Measurements from ENCODE around the gene TMEM82.
A peak's percentile ranks its signal among the peaks of the same experiment; 100 is the strongest.
"Not testable (repeated sequence)": the region's sequence is repeated elsewhere in the genome, so short reads cannot be mapped to it uniquely, and the experiment has no call there.

The TMEM82 gene

DNA sequence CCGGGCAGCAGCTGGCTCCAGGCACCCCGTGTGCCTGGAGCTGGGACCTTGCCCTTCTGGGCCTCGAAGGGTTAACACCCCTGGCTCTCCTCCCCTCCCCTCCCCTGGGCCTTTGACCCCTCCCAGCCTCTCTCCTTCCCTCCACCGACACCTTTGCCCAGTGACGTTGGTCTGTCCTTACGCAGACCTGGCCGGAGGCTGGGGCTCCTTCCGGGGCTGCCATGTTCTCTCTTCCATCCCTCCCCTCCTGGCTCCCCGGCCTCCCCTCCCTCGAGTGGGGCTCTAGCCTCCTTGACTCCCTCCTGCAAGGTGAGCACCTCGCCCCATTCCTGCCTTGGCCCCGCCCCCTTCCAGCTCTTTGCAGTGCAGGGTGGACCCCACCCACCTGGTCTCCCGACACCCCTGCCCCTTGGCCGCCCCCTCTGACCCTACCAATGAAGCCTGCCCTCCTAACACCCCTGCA, at the start of gene TMEM82:
Gene TMEM82 (plus strand): TSS at position 161 of the 463 bp plus-strand sequence. CDS start 61 bp downstream, at position 222.
- no peak for DNase-seq

DNA sequence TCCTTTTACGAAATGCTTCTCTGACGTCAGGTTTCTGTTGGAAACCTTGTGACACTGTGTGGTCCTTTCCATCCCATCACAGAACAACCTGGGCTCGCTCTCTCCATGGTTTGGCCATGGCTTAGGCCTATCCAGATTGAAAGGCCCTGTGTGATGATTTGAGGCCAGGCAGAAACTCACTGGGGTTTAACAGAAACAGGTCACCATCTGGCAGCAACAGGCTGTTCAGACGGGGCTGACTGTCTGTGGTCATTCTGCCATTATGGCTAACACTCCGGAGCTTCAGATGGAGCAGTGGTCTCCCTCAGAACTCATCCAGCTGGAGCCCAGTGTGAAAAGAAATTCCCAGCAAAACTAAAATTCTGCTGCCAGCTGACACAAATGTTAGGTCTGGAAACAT, 48.9 kb upstream of the TMEM82 start:
- DNase-seq: no peak

DNA sequence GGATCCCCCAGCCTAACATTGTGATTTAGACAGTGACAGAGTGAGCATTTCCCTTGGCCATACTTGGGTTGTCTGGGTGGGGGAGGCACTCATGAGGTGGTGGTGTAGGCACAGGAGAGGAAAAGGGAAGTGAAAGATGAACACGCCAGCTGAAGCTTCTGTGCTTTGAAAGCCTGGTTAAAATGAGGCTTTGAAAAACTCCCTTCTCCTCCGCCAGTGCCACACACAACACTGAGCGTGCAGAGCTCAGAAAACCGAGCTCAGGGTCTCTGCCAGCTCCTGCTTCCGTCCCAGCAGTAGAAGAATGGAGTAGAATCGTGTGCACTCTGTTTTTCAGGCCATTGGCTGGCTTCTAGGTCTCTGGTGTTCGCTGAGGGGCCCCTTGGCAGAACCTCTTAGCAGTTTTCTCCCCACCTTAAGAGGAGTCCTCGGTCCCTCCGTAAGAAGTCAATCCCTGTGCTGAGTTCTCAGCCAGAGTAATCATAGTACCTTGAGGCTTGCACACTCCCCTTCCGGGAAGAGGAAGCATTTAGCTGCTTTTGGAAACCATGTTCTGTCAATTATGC, 45.3 kb upstream of the TMEM82 start:
- DNase-seq: peak; percentile 32 to 47

DNA sequence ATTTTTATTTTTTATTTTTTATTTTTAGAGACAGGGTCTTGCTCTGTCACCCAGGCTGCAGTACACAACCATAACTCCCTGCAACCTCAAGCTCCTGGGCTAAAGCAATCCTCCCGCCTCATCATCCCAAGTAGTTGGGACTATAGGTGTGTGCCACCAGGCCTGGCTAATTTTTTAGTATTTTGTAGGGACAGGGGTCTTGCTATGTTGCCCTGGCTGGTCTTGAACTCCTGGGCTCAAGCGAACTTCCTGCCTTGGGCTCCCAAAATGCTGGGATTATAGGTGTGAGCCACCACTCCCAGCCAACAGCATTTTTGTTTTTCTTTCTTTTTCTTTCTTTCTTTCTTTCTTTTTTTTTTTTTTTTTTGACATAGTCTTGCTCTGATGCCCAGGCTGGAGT, 44.1 kb upstream of the TMEM82 start:
- no peak for DNase-seq

DNA sequence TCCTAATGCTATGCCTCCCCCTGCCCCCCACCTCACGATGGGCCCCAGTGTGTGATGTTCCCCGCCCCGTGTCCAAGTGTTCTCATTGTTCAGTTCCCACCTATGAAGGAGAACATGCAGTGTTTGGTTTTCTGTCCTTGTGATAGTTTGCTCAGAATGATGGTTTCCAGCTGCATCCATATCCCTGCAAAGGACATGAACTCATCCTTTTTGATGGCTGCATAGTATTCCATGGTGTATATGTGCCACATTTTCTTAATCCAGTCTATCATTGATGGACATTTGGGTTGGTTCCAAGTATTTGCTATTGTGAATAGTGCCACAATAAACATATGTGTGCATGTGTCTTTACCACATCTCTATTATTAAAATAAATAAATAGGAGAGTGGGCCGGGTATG, 43.0 kb upstream of the TMEM82 start:
- DNase-seq: not testable (repeated sequence)

DNA sequence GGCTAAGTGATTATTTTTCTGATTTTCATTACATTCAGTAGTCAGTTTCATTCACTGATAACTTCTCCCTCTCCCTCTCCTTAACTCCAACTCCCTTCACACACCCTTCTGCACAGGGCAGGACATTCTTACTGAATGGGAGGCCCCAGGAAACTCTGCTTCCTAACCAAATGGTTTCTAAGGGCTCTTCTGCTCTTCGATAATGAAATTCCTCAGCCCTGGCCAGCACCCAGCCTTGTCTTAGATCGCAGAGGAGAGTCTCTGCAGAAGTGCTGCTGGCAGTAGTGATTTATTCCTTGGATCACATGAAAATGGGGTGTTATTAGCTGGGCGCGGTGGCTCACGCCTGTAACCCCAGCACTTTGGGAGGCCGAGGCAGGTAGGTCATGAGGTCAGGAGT, 41.8 kb upstream of the TMEM82 start:
- DNase-seq: no peak

DNA sequence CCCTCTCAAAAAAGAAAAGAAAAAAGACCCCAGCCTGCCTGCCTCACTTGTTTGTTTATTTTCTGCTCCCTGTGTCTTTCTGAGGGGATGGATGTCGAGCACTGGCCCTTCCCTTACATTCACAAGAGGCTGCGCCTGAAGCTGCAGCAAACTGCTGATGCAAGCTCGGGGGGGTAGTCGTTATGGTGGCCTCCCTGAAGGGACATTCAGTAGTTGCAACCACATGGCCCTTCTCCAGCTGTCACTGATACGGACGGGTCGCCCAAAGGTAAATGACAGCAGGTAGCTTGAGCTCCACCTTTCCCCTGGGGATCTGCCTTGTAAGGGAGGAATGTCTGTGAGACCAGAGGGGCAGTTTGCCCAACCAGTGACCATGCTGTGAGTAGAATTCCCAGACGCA, 40.5 kb upstream of the TMEM82 start:
- no peak for DNase-seq

DNA sequence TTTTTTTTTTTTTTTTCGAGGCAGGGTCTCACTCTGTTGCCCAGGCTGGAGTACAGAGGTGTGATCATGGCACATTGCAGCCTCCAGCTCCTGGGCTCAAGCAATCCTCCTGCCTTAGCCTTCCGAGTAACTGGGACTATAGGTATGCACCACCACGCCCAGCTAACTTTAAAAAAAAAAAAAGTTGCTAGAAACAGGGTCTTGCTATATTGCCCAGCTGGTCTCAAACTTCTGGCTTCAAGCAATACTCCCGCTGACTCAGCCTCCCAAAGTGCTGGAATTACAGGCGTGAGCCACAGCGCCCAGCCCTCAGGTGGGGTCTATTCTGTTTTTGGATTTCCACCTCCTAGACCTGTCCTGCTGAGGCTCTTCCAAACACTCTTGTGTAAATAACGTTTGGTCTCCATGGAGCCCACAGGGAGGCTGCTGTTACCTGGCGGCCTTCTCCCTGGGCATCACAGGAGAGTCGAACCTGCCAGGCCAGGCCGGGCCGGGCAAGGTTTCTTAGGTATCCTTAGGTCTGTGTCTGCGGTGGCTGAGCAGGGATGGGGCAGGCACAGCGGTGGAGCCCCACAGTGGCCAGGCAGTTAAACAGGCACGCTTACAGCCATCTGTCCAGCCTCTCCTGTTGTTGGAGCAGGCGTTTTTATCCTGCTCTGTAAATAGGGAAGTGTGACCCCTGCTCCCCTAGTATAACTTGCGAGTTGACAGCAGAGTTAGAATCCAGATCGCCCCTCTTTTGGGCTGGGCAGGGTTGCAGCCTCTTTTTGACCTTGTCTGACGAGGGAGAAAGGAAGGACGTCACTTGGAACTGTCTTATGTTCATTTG, 39.4 kb upstream of the TMEM82 start:
- no peak for DNase-seq

DNA sequence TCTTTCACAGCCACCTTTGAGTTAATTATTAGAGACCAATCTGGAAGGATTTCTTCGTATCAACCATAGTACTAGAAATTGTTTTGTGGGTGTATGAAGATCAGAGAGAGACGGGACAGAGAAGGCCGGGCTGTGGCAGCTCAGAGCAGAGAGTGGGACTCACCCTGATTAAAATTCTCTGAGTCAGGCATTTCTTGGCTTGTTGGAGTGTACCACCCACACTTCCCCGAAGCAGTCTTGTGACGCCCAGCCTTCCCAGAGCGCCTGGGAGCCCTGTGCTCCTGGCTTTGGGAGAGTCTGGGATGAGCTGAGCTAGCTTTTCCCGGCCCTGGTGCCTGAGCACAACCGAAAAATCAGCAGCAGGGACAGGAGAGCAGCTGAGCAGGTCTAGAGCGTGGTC, 38.7 kb upstream of the TMEM82 start:
- no peak for DNase-seq

DNA sequence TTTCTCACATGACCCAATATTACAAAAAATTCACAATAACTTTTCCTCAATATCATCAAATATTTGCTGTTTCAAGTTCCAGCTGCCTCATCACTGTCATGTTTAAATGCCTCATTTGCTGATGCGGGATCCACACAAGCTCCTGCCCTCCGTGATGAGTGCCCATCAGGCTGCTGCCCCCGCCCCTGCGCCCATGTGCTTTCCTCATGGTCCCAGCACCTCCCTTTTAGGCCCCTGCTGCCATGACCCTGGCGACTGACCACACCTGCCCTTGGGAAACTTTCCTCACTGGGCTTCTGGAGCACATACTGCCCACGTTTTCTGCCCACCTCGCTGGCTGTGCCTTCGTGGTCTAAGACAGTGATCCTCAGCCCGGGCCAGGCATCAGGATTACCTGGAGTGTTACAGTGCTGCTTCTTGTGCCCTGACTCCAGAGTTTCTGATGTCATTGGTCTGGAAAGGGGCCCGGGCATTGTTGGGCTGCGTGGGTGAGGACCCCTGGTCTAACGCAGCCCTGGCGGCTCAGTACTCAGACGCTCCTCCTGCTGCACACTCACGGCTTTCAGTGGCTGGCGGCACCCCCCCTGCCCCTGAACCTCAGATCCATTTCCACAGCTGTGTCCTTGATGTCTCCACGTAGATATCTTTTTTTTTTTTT, 37.6 kb upstream of the TMEM82 start:
- no peak for DNase-seq

DNA sequence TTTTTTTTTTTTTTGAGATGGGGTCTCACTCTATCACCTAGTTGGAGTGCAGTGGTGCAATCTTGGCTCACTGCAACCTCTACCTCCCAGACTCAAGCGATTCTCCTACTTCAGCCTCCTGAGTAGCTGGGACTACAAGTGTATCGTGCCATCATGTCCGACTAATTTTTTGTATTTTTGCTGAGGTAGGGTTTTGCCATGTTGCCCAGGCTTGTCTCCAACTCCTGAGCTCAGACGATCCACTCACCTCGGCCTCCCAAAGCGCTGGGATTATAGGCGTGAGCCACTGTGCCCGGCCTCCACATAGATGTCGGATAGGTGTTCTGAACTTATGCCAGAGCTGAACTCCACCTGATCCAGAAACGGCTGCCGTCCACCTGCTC, 37.1 kb upstream of the TMEM82 start:
- no peak for DNase-seq

DNA sequence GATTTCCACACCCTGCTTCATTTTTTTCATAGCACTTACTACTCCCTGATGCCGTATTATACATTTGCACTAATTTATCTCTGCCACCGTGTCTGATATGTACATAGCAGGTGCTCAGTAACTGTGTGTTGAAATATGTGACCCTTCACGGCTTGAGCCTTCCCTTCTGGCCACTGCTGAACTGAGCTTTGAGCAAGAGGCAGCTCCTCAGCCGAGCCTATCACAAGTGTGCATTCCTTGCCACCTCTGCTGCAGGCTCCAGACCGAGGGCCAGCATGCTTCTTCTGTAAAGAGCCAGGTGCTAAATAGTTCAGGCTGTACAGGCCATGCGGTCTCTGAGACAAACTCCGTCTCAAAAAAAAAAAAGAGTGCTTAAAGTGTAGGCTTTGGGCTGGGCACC, 35.5 kb upstream of the TMEM82 start:
- DNase-seq: no peak

DNA sequence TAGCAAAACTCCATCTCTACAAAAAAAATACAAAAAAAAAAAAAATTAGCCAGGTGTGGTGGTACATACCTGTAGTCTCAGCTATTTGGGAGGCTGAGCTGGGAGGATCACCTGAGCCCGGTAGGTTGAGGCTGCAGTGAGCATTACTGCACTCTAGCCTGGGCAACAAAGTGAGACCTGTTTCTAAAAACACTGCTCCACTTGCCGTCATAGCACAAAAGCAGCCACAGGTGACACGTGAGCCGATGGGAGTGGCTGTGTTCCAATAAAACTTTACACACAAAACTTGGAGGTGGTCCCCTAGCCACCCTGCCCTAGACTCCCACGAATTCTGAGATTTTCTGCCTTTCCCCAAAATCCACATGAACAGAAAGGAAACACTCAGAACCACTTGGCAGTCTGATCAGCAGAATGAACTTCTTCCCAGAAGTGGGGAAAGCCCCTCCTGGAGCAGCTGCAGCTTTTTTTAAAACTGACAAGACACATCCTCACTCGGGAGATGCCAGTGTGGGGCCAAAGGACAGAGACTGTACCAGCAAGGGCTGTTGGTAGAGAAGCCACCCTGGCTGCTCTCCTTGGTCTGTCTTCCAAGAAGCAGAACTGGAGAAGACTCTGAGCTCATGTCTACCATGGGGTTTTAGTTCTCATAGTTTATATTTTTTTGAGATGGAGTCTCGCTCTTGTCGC, 34.9 kb upstream of the TMEM82 start:
- DNase-seq: no peak

DNA sequence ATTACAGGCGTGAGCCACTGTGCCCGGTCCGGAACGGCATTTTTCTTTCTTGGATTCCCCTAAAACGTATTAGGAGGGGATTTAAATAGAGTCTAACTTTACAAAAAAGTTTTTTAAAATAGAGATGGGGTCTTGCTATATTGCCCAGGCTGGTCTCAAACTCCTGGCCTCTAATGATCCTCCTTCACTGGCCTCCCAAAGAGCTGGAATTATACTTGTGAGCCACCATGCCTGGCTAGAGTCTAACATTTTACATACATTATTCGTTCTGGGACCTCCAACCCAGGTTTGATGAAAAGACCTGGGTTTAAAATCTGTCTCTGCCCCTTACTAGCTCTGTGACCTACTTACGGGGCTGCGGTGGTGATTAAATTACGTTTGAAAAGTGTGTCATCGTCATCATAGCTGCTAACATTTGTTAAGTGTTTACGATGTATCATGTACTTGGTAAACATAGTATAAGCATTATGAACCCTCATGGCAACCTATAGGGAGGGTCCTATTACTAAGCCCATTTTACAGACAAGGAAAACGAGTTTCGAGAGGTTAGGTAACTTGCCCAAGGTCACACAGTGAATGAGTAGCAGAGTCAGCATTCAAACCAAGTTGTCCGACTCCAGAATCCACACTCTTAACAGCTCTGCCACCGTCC, 33.7 kb upstream of the TMEM82 start:
- DNase-seq: no peak

DNA sequence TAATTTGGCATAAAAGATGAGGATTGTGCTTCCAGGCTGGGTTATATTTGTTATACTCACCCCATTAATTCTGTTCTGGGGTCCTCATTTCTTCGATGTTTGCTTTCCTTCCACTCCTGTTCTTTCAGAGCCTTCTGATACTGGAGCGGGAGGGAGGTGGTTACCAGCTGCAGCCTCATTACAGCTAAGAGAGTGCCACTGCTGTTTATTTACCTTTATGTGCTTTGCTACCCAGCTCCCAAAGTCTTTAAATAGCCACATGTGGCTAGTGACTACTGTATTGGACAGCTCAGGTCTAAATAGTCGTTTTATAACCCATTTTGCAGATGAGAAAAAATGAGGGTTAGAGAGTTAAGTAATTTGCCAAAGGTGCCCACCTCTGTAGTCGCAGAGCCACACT, 33.1 kb upstream of the TMEM82 start:
- DNase-seq: no peak

DNA sequence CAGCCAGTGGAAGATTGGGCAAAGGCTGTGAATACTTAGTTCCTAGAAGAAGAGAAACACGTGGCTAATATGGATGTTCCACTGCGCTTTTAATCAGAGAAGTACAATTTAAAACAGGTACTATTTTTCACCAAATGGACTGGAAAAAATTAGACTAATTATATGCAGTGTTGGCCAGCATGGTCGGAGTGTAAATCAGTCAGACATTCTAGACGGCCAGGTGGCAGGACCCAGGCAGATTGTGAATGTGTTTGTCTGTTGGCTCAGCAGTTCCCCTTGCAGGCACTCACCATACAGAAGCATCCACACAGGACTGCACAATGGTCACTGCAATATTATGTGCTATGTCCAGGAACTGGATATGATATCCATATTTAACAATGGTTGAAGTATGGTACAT, 30.1 kb upstream of the TMEM82 start:
- DNase-seq: no peak

DNA sequence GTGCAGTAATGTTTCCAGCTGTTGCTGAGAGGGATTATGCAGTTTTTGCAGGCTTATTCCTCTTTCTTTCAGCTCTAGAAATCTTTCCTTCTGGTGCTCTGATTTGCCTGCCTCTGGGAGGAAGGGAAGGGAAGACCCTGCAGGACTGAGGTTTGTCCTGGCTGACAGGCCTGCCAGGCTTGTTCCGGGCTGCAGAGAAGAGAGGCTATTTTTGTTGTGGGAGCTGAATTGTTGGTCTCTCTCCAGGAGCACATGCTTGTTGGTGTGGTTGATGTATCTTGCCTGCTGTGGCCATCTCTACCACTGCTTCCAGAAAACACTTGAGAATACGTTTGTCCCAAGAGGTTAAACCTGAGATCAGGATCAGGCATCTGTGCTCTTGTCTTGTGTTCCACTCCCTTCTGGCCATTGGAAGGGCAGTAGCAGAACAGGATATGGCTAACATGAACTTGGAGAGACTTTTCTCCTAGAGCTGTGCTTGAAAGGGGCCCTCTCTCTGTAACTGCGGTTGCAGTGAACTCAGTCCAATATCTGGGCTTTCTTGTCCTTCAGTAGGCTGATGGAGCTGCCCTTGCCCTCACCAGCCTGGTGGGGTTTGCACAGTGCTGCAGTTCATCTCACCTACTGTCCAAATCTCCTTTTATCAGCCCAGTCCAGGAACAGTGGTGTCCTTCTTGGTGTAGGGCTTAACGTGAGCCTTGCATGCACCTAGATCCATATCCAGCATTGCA, 27.7 kb upstream of the TMEM82 start:
- no peak for DNase-seq

DNA sequence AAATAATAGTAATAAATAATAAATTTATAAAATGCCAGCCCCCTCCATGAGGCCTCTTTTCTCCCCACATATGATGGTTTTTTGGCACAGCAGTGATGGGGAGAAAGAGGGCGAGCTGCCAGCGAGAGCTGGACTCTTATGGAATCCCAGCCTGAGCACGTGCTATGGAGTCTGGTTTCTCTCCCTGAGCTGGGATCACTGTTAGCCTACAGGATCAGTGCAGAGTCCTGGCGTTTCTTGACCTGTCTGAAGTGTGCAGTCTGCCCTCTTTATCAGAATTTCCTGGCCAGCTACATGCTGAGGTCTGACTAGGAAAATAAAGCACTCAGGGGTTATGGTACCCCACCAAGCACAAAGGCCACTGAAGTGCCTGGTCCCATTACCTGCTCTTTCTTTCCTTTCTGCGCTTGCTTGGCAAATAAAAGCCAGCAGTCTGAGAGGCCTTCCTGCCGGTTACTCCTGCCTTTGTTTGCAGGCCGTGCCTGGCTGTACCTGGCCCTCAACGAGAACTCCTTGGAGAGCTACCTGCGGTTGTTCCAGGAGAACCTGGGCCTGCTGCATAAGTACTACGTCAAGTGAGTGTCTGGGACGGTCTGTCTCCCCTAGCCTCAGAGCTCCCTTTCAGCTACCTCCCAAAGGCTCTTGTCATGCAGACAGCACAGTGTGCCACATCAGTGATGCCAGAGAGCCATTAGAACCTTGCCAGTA, 24.7 kb upstream of the TMEM82 start:
- no peak for DNase-seq

DNA sequence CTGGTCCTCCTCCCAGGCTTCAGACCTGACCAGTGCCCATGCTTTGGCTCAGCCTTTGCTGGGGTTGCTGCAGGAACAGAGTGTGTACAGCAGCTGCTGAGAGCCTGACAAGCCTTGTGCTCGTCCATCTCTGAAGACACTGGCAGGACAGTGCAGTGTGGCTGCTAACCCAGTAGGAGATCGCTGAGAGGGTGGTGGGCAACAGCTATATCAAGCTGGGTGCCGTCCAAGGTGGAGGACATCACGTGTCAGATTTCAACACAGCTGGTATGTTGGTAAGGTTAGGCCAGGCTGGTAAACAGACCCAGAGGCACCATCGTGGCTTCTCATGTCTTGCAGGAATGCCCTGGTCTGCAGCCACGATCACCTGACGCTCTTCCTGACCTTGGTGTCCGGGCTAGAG, 24.1 kb upstream of the TMEM82 start:
- no peak for DNase-seq

DNA sequence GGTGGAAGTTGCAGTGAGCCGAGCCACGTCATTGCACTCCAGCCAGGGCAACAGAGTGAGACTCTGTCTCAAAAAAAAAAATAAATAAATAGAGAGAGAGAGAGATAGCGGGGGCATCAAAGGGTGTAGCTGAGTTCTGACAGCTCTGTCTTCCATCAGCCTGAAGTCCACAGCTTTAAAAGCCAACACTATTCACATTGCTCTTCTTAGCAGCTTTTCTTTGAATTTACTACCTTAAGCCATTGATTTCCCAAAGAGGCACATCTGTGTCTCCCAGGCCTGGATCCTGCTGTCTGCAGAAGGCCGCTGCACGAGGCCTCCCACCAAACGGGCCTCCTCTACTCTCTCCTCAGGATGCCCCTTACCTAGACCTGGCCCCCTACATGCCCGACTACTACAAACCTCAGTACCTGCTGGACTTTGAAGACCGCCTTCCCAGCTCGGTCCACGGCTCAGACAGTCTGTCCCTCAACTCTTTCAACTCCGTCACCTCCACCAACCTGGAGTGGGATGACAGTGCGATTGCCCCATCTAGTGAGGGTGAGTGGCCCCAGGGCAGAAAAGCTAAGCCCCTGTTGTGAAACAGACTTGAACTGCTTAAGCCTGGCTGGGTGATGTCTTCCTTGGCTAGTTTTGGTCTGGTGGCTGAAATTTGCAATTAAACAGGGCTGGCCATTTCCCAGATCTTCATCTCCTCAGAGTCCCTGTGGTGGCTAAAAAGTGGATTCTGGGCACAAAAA, 22.7 kb upstream of the TMEM82 start:
- no peak for DNase-seq

DNA sequence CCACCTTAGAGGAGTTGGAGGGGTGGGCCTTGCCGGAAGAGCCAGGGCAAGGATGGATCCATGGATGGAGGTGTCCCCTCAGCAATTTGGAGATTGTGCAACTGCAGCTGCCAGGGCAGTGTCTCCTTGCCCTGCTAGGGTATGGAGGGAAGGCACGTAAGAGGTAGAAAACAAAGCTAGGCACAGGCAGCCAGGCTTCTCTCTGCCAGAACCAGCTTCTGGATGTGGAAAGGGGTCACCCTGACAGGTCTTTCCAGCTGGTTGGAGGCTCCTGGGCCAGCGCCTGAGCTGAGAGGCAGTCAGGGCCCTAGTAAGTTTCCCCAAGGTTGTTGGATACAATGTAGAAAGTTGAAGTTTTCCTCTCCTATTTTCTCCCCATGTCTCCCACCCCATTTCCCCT, 21.4 kb upstream of the TMEM82 start:
- no peak for DNase-seq
